NCI-H2107 treated with DMSO at 0.1 percent for 48 hours (cell line): Measurements from ENCODE around the gene CITED4.
"Not testable (repeated sequence)": the region's sequence is repeated elsewhere in the genome, so short reads cannot be mapped to it uniquely, and the experiment has no call there.

Source experiments
- DNase-seq: peaks from one replicate; lab custom pipeline; 2025; ENCODE audit not compliant: unreplicated experiment; lab: John Stamatoyannopoulos, UW

CITED4 gene

GRCh38 chr1:40862008-40862863, at the start of gene CITED4:
CITED4 (minus strand) TSS chr1:40862363; CDS start chr1:40862127, 236 bp downstream.
- peak; percentile 74 for DNase-seq

GRCh38 chr1:40911105-40911504, 48.9 kb upstream of the CITED4 start:
- no peak for DNase-seq

- DNase-seq, result no peak
Observed at GRCh38 chr1:40909281-40909680, 47.1 kb upstream of the CITED4 start.

- DNase-seq, result no peak
Observed at GRCh38 chr1:40908350-40908749, 46.2 kb upstream of the CITED4 start.

- no peak for DNase-seq
Observed at GRCh38 chr1:40907899-40908298, 45.7 kb upstream of the CITED4 start.

- no peak for DNase-seq
Observed at GRCh38 chr1:40906781-40907400, 44.7 kb upstream of the CITED4 start.

- no peak for DNase-seq
Observed at GRCh38 chr1:40905061-40905460, 42.9 kb upstream of the CITED4 start.

- DNase-seq, result no peak
Observed at GRCh38 chr1:40903106-40903505, 40.9 kb upstream of the CITED4 start.

GRCh38 chr1:40901886-40902852, 40.0 kb upstream of the CITED4 start:
- DNase-seq, result no peak

GRCh38 chr1:40899230-40899870, 37.2 kb upstream of the CITED4 start:
- DNase-seq, result no peak

- DNase-seq, result no peak
Observed at GRCh38 chr1:40898431-40898901, 36.3 kb upstream of the CITED4 start.

GRCh38 chr1:40897513-40897912, 35.4 kb upstream of the CITED4 start:
- DNase-seq, result no peak

GRCh38 chr1:40896482-40896881, 34.3 kb upstream of the CITED4 start:
- DNase-seq, result no peak

GRCh38 chr1:40895601-40896000, 33.4 kb upstream of the CITED4 start:
- no peak for DNase-seq

- DNase-seq, result not testable (repeated sequence)
Observed at GRCh38 chr1:40894858-40895257, 32.7 kb upstream of the CITED4 start.

GRCh38 chr1:40894455-40894854, 32.3 kb upstream of the CITED4 start:
- DNase-seq, result no peak

- DNase-seq, result no peak
Observed at GRCh38 chr1:40893946-40894345, 31.8 kb upstream of the CITED4 start.

GRCh38 chr1:40892354-40892753, 30.2 kb upstream of the CITED4 start:
- no peak for DNase-seq

GRCh38 chr1:40890771-40891170, 28.6 kb upstream of the CITED4 start:
- DNase-seq, result no peak

- DNase-seq, result no peak
Observed at GRCh38 chr1:40887652-40888051, 25.5 kb upstream of the CITED4 start.

GRCh38 chr1:40887012-40887378, 24.8 kb upstream of the CITED4 start:
- no peak for DNase-seq
